HCT116 (cell line): ENCODE data around the gene TAC4. TPM values are rescaled to one million over a fixed set of nuclear protein-coding genes. Genes with fewer than 3 reads are reported as not detected.

ENCODE experiments used
- ATAC-seq: fragments of 200-7000 bp; cut with Tn5 transposase; 2 replicates; pipeline ENCODE4 v1.9.1; 2020; ENCODE audit warnings: mild to moderate bottlenecking, moderate library complexity
- BruUV-seq: library from RNA; stranded (reverse); fragments of 400-500 nt; replicated peaks from 2 replicates; lab custom pipeline; 2021; lab: Mats Ljungman, UMichigan
- CTCF ChIA-PET: fragments of 300-600 bp; sonication (Branson Sonifier 250); formaldehyde crosslinking; loops from one replicate; lab custom pipeline; 2021; ENCODE audit warnings: antibody characterized with exemption; lab: Charles Lee
- POLR2A ChIA-PET: fragments of 300-600, 350-600 bp; sonication (Branson Sonifier 250); formaldehyde crosslinking; loops from one replicate; lab custom pipeline; 2021; ENCODE audit warnings: antibody characterized with exemption; lab: Charles Lee
- RAD21 ChIA-PET, 2 experiments: fragments of 300-600 bp; sonication (Branson Sonifier 250); formaldehyde crosslinking; loops; one replicate each; lab custom pipeline; 2023; ENCODE audit warnings: low total read pairs in 2 of 2; ENCODE audit not compliant: uncharacterized antibody in 2 of 2, unreplicated experiment in 2 of 2, low non-redundant PET in 1 of 2; lab: Charles Lee
- DNase-seq: peaks from one replicate; pipeline ENCODE4 v3.0.0-alpha.2; 2010; ENCODE audit warnings: low read depth, low spot score
- H2AFZ ChIP-seq: fragments of 200-600 bp; shearing (Covaris generic), sonication (generic); 2 replicates; pipeline ENCODE4 v1.6.1; 2017; ENCODE audit warnings: low read depth, mixed run types, mixed read lengths, antibody characterized with exemption, low read length; ENCODE audit not compliant: poor library complexity, severe bottlenecking
- H3K27ac ChIP-seq: 2 replicates; pipeline ENCODE4 v1.5.1; 2012; ENCODE audit warnings: low read depth, low read length
- H3K27me3 ChIP-seq: fragments of 200-600 bp; sonication (generic); 2 replicates; pipeline ENCODE4 v1.6.1; 2016; ENCODE audit warnings: mixed run types, low read length, mixed read lengths; ENCODE audit not compliant: insufficient read depth
- H3K36me3 ChIP-seq, 2 experiments: fragments of 200-500 bp in 1 of 2; fragments of 200-600 bp in 1 of 2; sonication (Bioruptor generic) in 1 of 2; sonication (generic) in 1 of 2; 2 replicates each; pipeline versions ENCODE4 v1.5.1 to v1.6.1; 2014 to 2016; ENCODE audit warnings: low read length in 2 of 2, inconsistent platforms in 1 of 2, mixed read lengths in 1 of 2, mixed run types in 1 of 2; ENCODE audit not compliant: insufficient read depth in 2 of 2, control insufficient read depth in 1 of 2
- H3K4me1 ChIP-seq, 2 experiments: fragments of 200-600 bp in 1 of 2; sonication (generic) in 1 of 2; 2 replicates each; pipeline versions ENCODE4 v1.5.1 to v1.6.1; 2012 to 2017; ENCODE audit warnings: low read length in 2 of 2, inconsistent platforms in 1 of 2, mild to moderate bottlenecking in 1 of 2, mixed read lengths in 1 of 2, mixed run types in 1 of 2, moderate library complexity in 1 of 2; ENCODE audit not compliant: insufficient read depth in 2 of 2, control insufficient read depth in 1 of 2
- H3K4me2 ChIP-seq: fragments of 200-600 bp; sonication (generic); 2 replicates; pipeline ENCODE4 v1.6.1; 2017; ENCODE audit warnings: mixed run types, low read length, mixed read lengths
- H3K4me3 ChIP-seq, 2 experiments: fragments of 200-600 bp in 1 of 2; sonication (generic) in 1 of 2; replicated peaks in 1 of 2; 2 replicates each; pipeline ENCODE4 v1.5.1; 2011 to 2016; ENCODE audit warnings: low read length in 2 of 2, control low read depth in 1 of 2, low read depth in 1 of 2, mild to moderate bottlenecking in 1 of 2, mixed read lengths in 1 of 2, mixed run types in 1 of 2
- H3K79me2 ChIP-seq: fragments of 200-600 bp; sonication (generic); 2 replicates; pipeline ENCODE4 v1.6.1; 2017; ENCODE audit warnings: mild to moderate bottlenecking, mixed run types, low read length, moderate library complexity, mixed read lengths; ENCODE audit not compliant: insufficient read depth
- H3K9ac ChIP-seq: fragments of 200-600 bp; sonication (generic); 2 replicates; pipeline ENCODE4 v1.6.1; 2016; ENCODE audit warnings: low read length, mixed read lengths
- H3K9me2 ChIP-seq: fragments of 200-600 bp; sonication (generic), shearing (Covaris generic); 2 replicates; pipeline ENCODE4 v1.6.1; 2017; ENCODE audit warnings: mixed run types, mild to moderate bottlenecking, moderate library complexity; ENCODE audit not compliant: insufficient read depth
- H3K9me3 ChIP-seq, 2 experiments: fragments of 200-500 bp in 1 of 2; fragments of 200-600 bp in 1 of 2; sonication (Bioruptor generic) in 1 of 2; sonication (generic) in 1 of 2; 2 replicates each; pipeline ENCODE4 v1.6.1; 2014 to 2017; ENCODE audit warnings: low read length in 2 of 2, mixed read lengths in 2 of 2, inconsistent platforms in 1 of 2, low read depth in 1 of 2, mild to moderate bottlenecking in 1 of 2, mixed run types in 1 of 2, moderate library complexity in 1 of 2; ENCODE audit not compliant: control insufficient read depth in 1 of 2, insufficient read depth in 1 of 2
- H4K20me1 ChIP-seq: fragments of 200-600 bp; sonication (generic), shearing (Covaris generic); 2 replicates; pipeline ENCODE4 v1.6.1; 2017; ENCODE audit warnings: mixed run types, mild to moderate bottlenecking, moderate library complexity; ENCODE audit not compliant: insufficient read depth
- ATF3 ChIP-seq: IDR thresholded peaks from 2 replicates; pipeline ENCODE4 v1.6.1; 2012
- CBX3 ChIP-seq: IDR thresholded peaks from 2 replicates; pipeline ENCODE4 v1.6.1; 2012; ENCODE audit warnings: low read depth
- CEBPB ChIP-seq: IDR thresholded peaks from 2 replicates; pipeline ENCODE4 v1.6.1; 2012; ENCODE audit warnings: low read depth
- EZH2 ChIP-seq: fragments of 200-600 bp; sonication (generic); IDR thresholded peaks from 2 replicates; pipeline ENCODE4 v1.6.1; 2017; ENCODE audit warnings: antibody characterized with exemption, mixed run types
- EZH2phosphoT487 ChIP-seq: fragments of 200-600 bp; IDR thresholded peaks from 2 replicates; pipeline ENCODE4 v1.6.1; 2018; ENCODE audit warnings: antibody characterized with exemption, borderline replicate concordance
- POLR2A ChIP-seq: IDR thresholded peaks from 2 replicates; pipeline ENCODE4 v1.7.0; 2011; ENCODE audit warnings: borderline replicate concordance; ENCODE audit not compliant: insufficient read depth, insufficient read length; ENCODE audit errors: extremely low read depth
- POLR2AphosphoS5 ChIP-seq: IDR thresholded peaks from 2 replicates; pipeline ENCODE4 v1.6.1; 2011; ENCODE audit warnings: mild to moderate bottlenecking, low read depth, low read length, moderate library complexity
- RAD21 ChIP-seq: IDR thresholded peaks from 2 replicates; pipeline ENCODE4 v1.6.1; 2012; ENCODE audit warnings: low read depth, mild to moderate bottlenecking
- SIN3A ChIP-seq: IDR thresholded peaks from 2 replicates; pipeline ENCODE4 v1.6.1; 2012; ENCODE audit warnings: low read depth
- SP1 ChIP-seq: IDR thresholded peaks from 2 replicates; pipeline ENCODE4 v1.6.1; 2012; ENCODE audit warnings: low read depth
- SRF ChIP-seq: IDR thresholded peaks from 2 replicates; pipeline ENCODE4 v1.6.1; 2012; ENCODE audit warnings: low read depth
- TCF7L2 ChIP-seq: IDR thresholded peaks from 2 replicates; pipeline ENCODE4 v1.7.0; 2011; ENCODE audit warnings: borderline replicate concordance, inconsistent platforms; ENCODE audit not compliant: insufficient read depth, insufficient read length; ENCODE audit errors: extremely low read depth
- YY1 ChIP-seq: IDR thresholded peaks from 2 replicates; pipeline ENCODE4 v1.6.1; 2011; ENCODE audit warnings: low read length, low read depth, moderate library complexity, mild to moderate bottlenecking; ENCODE audit not compliant: insufficient replicate concordance; ENCODE audit errors: extremely low read depth
- ZBTB33 ChIP-seq: IDR thresholded peaks from 2 replicates; pipeline ENCODE4 v1.6.1; 2011; ENCODE audit warnings: mild to moderate bottlenecking, low read length, moderate library complexity; ENCODE audit not compliant: insufficient replicate concordance; ENCODE audit errors: extremely low read depth
- ZFX ChIP-seq: fragments of 450-650 bp; IDR thresholded peaks from 2 replicates; pipeline ENCODE4 v1.6.1; 2017
- ZNF274 ChIP-seq: fragments of 200-500 bp; sonication (Bioruptor generic); IDR thresholded peaks from 2 replicates; pipeline ENCODE4 v1.6.1; 2014; ENCODE audit warnings: mild to moderate bottlenecking, low read depth, low read length, inconsistent platforms
- intact Hi-C: fragments of 100-400 bp; cut with micrococcal nuclease; formaldehyde crosslinking; loops from 2 replicates; pipeline ENCODE4 v1.10.0; 2022
- total RNA-seq: library from RNA; stranded (reverse); gene quantifications from one replicate; pipeline ENCODE4 v1.2.1, GENCODE V29; 2021; ENCODE audit not compliant: unreplicated experiment

Gene TAC4
- total RNA-seq, 1 experiment from 2014 or later = not detected

DNA sequence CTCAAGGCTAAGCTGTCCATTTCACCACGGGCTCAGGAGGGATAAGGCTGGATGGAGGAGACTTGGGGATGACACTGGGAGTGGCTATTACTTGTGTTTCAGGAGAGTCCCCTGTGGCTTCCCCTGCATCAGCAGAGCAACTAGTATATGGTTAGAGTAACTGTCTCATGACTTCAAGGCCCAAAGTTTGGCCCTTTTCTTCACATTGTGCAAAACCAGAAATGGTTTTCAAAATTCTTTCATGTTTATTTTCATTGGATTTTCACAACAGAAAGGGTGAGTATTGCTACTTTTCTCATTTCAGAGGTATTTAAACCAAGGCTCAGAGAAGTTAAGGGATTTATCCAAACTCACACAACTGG lies 18.1 kb upstream of the TAC4 start:
- CTCF ChIA-PET = interaction anchor here (0.6 to 2.0 kb wide), 2 partner anchors 131 to 132 kb away, joined by 3 to 11 read pairs; no protein-coding TSS in a partner anchor
- BruUV-seq = no TSS peak
- no peaks in the 10 kb centered on the region for H3K9me2 ChIP-seq
- H4K20me1 ChIP-seq = no peaks in the 10 kb centered on the region
- H3K4me3 ChIP-seq = no peak overlapping the region
- intact Hi-C loops = no loop called here
- H3K9ac ChIP-seq = no peak overlapping the region
- H3K9me3 ChIP-seq = no peaks in the 10 kb centered on the region
- no peak overlapping the region for H2AFZ ChIP-seq
- H3K79me2 ChIP-seq = no peaks in the 10 kb centered on the region
- H3K4me1 ChIP-seq = peaks cover 0 to 7% of the 10 kb centered on the region in 2 experiments; a peak in 3 of 4 replicates
- H3K36me3 ChIP-seq = no peaks in the 10 kb centered on the region
- H3K4me2 ChIP-seq = no peak overlapping the region
- POLR2A ChIA-PET = no interaction called here
- DNase-seq = no peak
- H3K27ac ChIP-seq = no peak overlapping the region
- RAD21 ChIA-PET = no interaction called here
- ATAC-seq = no peak
- TF ChIP-seq EZH2 = no peak
- TF ChIP-seq EZH2phosphoT487 = no peak
- no peak for TF ChIP-seq CBX3
- TF ChIP-seq CEBPB = no peak
- no peak for TF ChIP-seq YY1
- TF ChIP-seq SIN3A = no peak
- no peak for TF ChIP-seq SP1
- no peak for TF ChIP-seq ZFX
- no peak for TF ChIP-seq ATF3
- TF ChIP-seq POLR2AphosphoS5 = no peak
- H3K27me3 ChIP-seq = no peaks in the 10 kb centered on the region

DNA sequence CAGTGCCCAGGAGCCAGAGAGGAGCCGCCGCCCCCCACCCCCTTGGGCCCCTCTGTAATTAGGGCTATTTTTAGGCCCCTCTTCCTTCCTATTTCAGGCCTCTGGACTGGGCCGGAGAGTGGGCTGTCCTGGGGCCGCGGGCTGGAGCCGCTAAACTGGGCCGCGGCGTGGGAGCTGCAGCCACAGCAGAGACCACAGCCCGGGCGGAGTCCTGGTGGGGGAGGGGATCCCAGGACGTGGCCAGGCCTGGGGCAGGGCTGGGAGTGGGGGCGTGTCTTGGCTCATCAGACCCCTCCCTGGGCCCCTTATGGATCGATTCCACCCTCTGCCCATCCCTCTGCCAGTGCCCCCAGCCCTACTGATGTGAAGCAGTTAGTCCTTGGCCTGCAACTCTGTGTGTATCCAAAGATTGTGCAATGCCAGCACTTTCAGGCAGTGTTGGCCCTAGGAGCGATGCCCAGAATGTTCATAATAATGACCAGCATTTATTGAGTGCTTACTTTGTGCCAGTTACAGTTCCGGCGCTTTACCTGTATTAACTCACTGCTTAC lies 15.0 kb upstream of the TAC4 start:
- CTCF ChIA-PET = interaction anchor here (1.8 to 10.0 kb wide), 2 partner anchors 89 to 135 kb away, joined by 6 to 196 read pairs; no protein-coding TSS in a partner anchor
- peaks cover 0 to 12% of the 10 kb centered on the region in 2 experiments; a peak in 3 of 4 replicates for H3K4me1 ChIP-seq
- POLR2A ChIA-PET = interaction anchor here (2.6 kb wide), 1 partner anchor 134 kb away, joined by 17 read pairs; no protein-coding TSS in a partner anchor
- H3K79me2 ChIP-seq = no peaks in the 10 kb centered on the region
- DNase-seq (no peak), ATAC-seq (no peak)
- no peaks in the 10 kb centered on the region for H3K27me3 ChIP-seq
- BruUV-seq = no TSS peak
- H4K20me1 ChIP-seq = no peaks in the 10 kb centered on the region
- H3K9me2 ChIP-seq = no peaks in the 10 kb centered on the region
- no peak overlapping the region for H3K9ac ChIP-seq
- H3K9me3 ChIP-seq = no peaks in the 10 kb centered on the region
- H2AFZ ChIP-seq = no peak overlapping the region
- no peak overlapping the region for H3K4me2 ChIP-seq
- H3K36me3 ChIP-seq = no peaks in the 10 kb centered on the region
- H3K27ac ChIP-seq = no peak overlapping the region
- no peak overlapping the region for H3K4me3 ChIP-seq
- intact Hi-C loops = loop anchor here (5.0 kb wide), 1 partner anchor 224 kb away; no protein-coding TSS in a partner anchor
- RAD21 ChIA-PET = interaction anchor here in 1 of 2 experiments (2.0 kb wide), 1 partner anchor 135 kb away, joined by 29 read pairs; no protein-coding TSS in a partner anchor
- TF ChIP-seq ZBTB33 (no peak), TCF7L2 (no peak), POLR2AphosphoS5 (no peak), POLR2A (no peak), SIN3A (no peak), RAD21 (no peak), ATF3 (no peak), ZFX (no peak), EZH2 (no peak), ZNF274 (no peak), SRF (no peak)
